ENCODE measurements around the gene TMEM120B.

The TMEM120B gene

GRCh38 chr12:121812320-121812871 is 99.8 kb downstream of the TMEM120B start:
- peak; percentile 58 for DNase-seq (ENCODE audit: low spot score)
- no peak overlapping the region for H2BK5ac ChIP-seq (ENCODE audit: low read length)
- H3K79me1 ChIP-seq (ENCODE audit: low read depth, low read length): peaks cover 27% of the 10 kb centered on the region
- no peak overlapping the region for H4K8ac ChIP-seq (ENCODE audit: low read depth, low read length)
- H3K4me2 ChIP-seq (ENCODE audit: insufficient read depth, low read length, poor library complexity, severe bottlenecking): peak overlapping the region; percentile 83
- peak overlapping the region; percentile 23 to 86 for H3K4me3 ChIP-seq (ENCODE audit: low read length in 2 of 2)
- no peak overlapping the region for H3K23ac ChIP-seq (ENCODE audit: low read depth, low read length, poor library complexity)
- H3K9me3 ChIP-seq (replicated peaks in 1 of 2; ENCODE audit: control insufficient read depth in 2 of 2, insufficient read depth in 1 of 2, low read depth in 1 of 2, low read length in 2 of 2): no peaks in the 10 kb centered on the region
- no peak overlapping the region for H2BK15ac ChIP-seq (ENCODE audit: low read length)
- H2BK120ac ChIP-seq (ENCODE audit: low read depth, low read length): no peak overlapping the region
- H3K27ac ChIP-seq (replicated peaks; ENCODE audit: low read length): peak overlapping the region; percentile 49
- peaks cover 46 to 89% of the 10 kb centered on the region in 2 donors for H3K36me3 ChIP-seq (replicated peaks in 1 of 2; ENCODE audit: control insufficient read depth in 2 of 2, insufficient read depth in 2 of 2, low read length in 2 of 2)
- WGBS, 2 donors (ENCODE audit: extremely low coverage in 2 of 2, insufficient read length in 2 of 2, insufficient replicate concordance in 1 of 2): no CpG with 5 or more reads among the region's 26 CpGs
- no peak overlapping the region for H3K4ac ChIP-seq (ENCODE audit: low read length)
- H2BK12ac ChIP-seq (ENCODE audit: low read length): no peak overlapping the region
- H3K9ac ChIP-seq (ENCODE audit: low read depth, low read length, poor library complexity): peak overlapping the region; percentile 10
- H2AFZ ChIP-seq (ENCODE audit: low read length): peak overlapping the region; percentile 0
- H3K27me3 ChIP-seq (ENCODE audit: control insufficient read depth in 3 of 3, insufficient read depth in 3 of 3, low read depth in 1 of 3, low read length in 3 of 3): no peaks in the 10 kb centered on the region
- H2AK5ac ChIP-seq (ENCODE audit: low read depth, low read length): no peak overlapping the region
- H3K18ac ChIP-seq (ENCODE audit: low read length): peak overlapping the region; percentile 65
- no peak overlapping the region for H3K14ac ChIP-seq (ENCODE audit: low read length)
- H3K4me1 ChIP-seq (ENCODE audit: control insufficient read depth in 2 of 2, insufficient read depth in 1 of 2, low read depth in 1 of 2, low read length in 2 of 2): peaks cover 10 to 12% of the 10 kb centered on the region in 2 donors
- no peak overlapping the region for H4K91ac ChIP-seq (ENCODE audit: low read depth, low read length, poor library complexity)

- Histone ChIP-seq H4K91ac (ENCODE audit: low read depth, low read length, poor library complexity) (no peak overlapping the region), H3K4me3 (ENCODE audit: low read length in 2 of 2) (peak overlapping the region in 1 of 2 donors; percentile 71), H3K9me3 (replicated peaks in 1 of 2; ENCODE audit: control insufficient read depth in 2 of 2, insufficient read depth in 1 of 2, low read depth in 1 of 2, low read length in 2 of 2) (no peaks in the 10 kb centered on the region), H3K36me3 (replicated peaks in 1 of 2; ENCODE audit: control insufficient read depth in 2 of 2, insufficient read depth in 2 of 2, low read length in 2 of 2) (peaks cover 46 to 89% of the 10 kb centered on the region in 2 donors), H3K79me1 (ENCODE audit: low read depth, low read length) (peaks cover 23% of the 10 kb centered on the region), H3K14ac (ENCODE audit: low read length) (no peak overlapping the region), H3K9ac (ENCODE audit: low read depth, low read length, poor library complexity) (no peak overlapping the region), H3K4me2 (ENCODE audit: insufficient read depth, low read length, poor library complexity, severe bottlenecking) (no peak overlapping the region), H4K8ac (ENCODE audit: low read depth, low read length) (no peak overlapping the region), H2BK15ac (ENCODE audit: low read length) (no peak overlapping the region), H2BK12ac (ENCODE audit: low read length) (no peak overlapping the region), H3K27ac (replicated peaks; ENCODE audit: low read length) (no peak overlapping the region), H2AK5ac (ENCODE audit: low read depth, low read length) (peak overlapping the region; percentile 56), H3K23ac (ENCODE audit: low read depth, low read length, poor library complexity) (no peak overlapping the region), H2BK5ac (ENCODE audit: low read length) (no peak overlapping the region), H2AFZ (ENCODE audit: low read length) (no peak overlapping the region), H3K4me1 (ENCODE audit: control insufficient read depth in 2 of 2, insufficient read depth in 1 of 2, low read depth in 1 of 2, low read length in 2 of 2) (peaks cover 8 to 12% of the 10 kb centered on the region in 2 donors), H3K4ac (ENCODE audit: low read length) (no peak overlapping the region), H3K27me3 (ENCODE audit: control insufficient read depth in 3 of 3, insufficient read depth in 3 of 3, low read depth in 1 of 3, low read length in 3 of 3) (no peaks in the 10 kb centered on the region), H2BK120ac (ENCODE audit: low read depth, low read length) (no peak overlapping the region), H3K18ac (ENCODE audit: low read length) (peak overlapping the region; percentile 12)
- WGBS, 2 donors (ENCODE audit: extremely low coverage in 2 of 2, insufficient read length in 2 of 2, insufficient replicate concordance in 1 of 2): no CpG with 5 or more reads among the region's 25 CpGs
- DNase-seq (ENCODE audit: low spot score): no peak
Measured at GRCh38 chr12:121812921-121813896, 100.7 kb downstream of the TMEM120B start.

- Histone ChIP-seq H2BK15ac (ENCODE audit: low read length) (no peak overlapping the region), H3K9me3 (replicated peaks in 1 of 2; ENCODE audit: control insufficient read depth in 2 of 2, insufficient read depth in 1 of 2, low read depth in 1 of 2, low read length in 2 of 2) (no peaks in the 10 kb centered on the region)
- no peak for DNase-seq (ENCODE audit: low spot score)
Measured at GRCh38 chr12:121813951-121814350, 101.4 kb downstream of the TMEM120B start.

More at GRCh38 chr12:121813951-121814350, 101.4 kb downstream of the TMEM120B start:
- no peak overlapping the region for H3K4ac ChIP-seq (ENCODE audit: low read length)
- WGBS, 2 donors (ENCODE audit: extremely low coverage in 2 of 2, insufficient read length in 2 of 2, insufficient replicate concordance in 1 of 2): no CpG with 5 or more reads among the region's 14 CpGs
- H3K18ac ChIP-seq (ENCODE audit: low read length): no peak overlapping the region
- H3K14ac ChIP-seq (ENCODE audit: low read length): no peak overlapping the region
- H2BK12ac ChIP-seq (ENCODE audit: low read length): no peak overlapping the region
- H3K27ac ChIP-seq (replicated peaks; ENCODE audit: low read length): no peak overlapping the region
- H4K8ac ChIP-seq (ENCODE audit: low read depth, low read length): no peak overlapping the region
- H3K4me3 ChIP-seq (ENCODE audit: low read length in 2 of 2): no peak overlapping the region
- peaks cover 8 to 12% of the 10 kb centered on the region in 2 donors for H3K4me1 ChIP-seq (ENCODE audit: control insufficient read depth in 2 of 2, insufficient read depth in 1 of 2, low read depth in 1 of 2, low read length in 2 of 2)
- H2AK5ac ChIP-seq (ENCODE audit: low read depth, low read length): no peak overlapping the region
- no peak overlapping the region for H2BK120ac ChIP-seq (ENCODE audit: low read depth, low read length)
- H3K79me1 ChIP-seq (ENCODE audit: low read depth, low read length): peaks cover 23% of the 10 kb centered on the region
- H3K27me3 ChIP-seq (ENCODE audit: control insufficient read depth in 3 of 3, insufficient read depth in 3 of 3, low read depth in 1 of 3, low read length in 3 of 3): no peaks in the 10 kb centered on the region
- H3K23ac ChIP-seq (ENCODE audit: low read depth, low read length, poor library complexity): no peak overlapping the region
- peak overlapping the region; percentile 54 for H3K9ac ChIP-seq (ENCODE audit: low read depth, low read length, poor library complexity)
- H2BK5ac ChIP-seq (ENCODE audit: low read length): no peak overlapping the region
- no peak overlapping the region for H3K4me2 ChIP-seq (ENCODE audit: insufficient read depth, low read length, poor library complexity, severe bottlenecking)
- H4K91ac ChIP-seq (ENCODE audit: low read depth, low read length, poor library complexity): no peak overlapping the region
- peaks cover 41 to 81% of the 10 kb centered on the region in 2 donors for H3K36me3 ChIP-seq (replicated peaks in 1 of 2; ENCODE audit: control insufficient read depth in 2 of 2, insufficient read depth in 2 of 2, low read length in 2 of 2)
- H2AFZ ChIP-seq (ENCODE audit: low read length): no peak overlapping the region
